ENCODE data around the gene CCDC112.

DNA sequence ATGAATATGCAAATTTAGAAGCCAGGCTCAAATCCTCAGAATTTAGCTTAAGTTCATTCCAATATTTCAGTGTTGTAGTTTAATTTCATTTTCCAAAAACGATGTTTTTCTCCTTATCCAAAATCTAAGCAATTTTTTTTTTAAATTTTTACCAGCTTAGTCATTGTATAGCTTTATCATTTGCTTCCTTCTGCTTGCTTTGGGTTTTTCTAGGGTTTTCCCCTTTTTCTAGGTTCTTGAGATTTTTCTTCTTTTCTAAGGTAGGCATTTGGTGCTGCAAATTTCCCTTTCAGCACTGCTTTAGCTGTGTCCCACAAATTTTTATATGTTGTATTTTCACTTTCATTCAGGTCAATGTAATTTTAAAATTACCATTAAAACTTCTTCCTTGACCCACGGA lies 34.4 kb upstream of the CCDC112 start:
- TF ChIP-seq CTCF (IDR thresholded peaks at IDR 0.05), result no peak
- no peak for TF ChIP-seq POLR2A (IDR thresholded peaks at IDR 0.05)
